Nephron progenitor cell (in vitro differentiated cells): ENCODE measurements around the gene IGSF6.
A peak's percentile ranks its signal among the peaks of the same experiment; 100 is the strongest.
"Not testable (repeated sequence)": the region's sequence is repeated elsewhere in the genome, so short reads cannot be mapped to it uniquely, and the experiment has no call there.

Experiments used
- DNase-seq: peaks from one replicate; pipeline ENCODE4 v3.0.0; 2021
- H3K27ac Mint-ChIP-seq: 2 replicates; pipeline ENCODE4 v1.8.0; 2021; ENCODE audit warnings: mild to moderate bottlenecking, moderate library complexity, mixed read lengths
- H3K27me3 Mint-ChIP-seq: 2 replicates; pipeline ENCODE4 v1.8.0; 2021; ENCODE audit warnings: mild to moderate bottlenecking, low read depth, mixed read lengths; ENCODE audit not compliant: poor library complexity
- H3K36me3 Mint-ChIP-seq: 2 replicates; pipeline ENCODE4 v1.8.0; 2021; ENCODE audit warnings: low read depth, mixed read lengths
- H3K4me1 Mint-ChIP-seq: 2 replicates; pipeline ENCODE4 v1.8.0; 2021; ENCODE audit warnings: mixed read lengths
- H3K4me3 Mint-ChIP-seq: 2 replicates; pipeline ENCODE4 v1.8.0; 2021; ENCODE audit warnings: mild to moderate bottlenecking, moderate library complexity, mixed read lengths
- H3K9me3 Mint-ChIP-seq: 2 replicates; pipeline ENCODE4 v1.8.0; 2021; ENCODE audit warnings: mild to moderate bottlenecking, moderate library complexity, mixed read lengths
- TF ChIP-seq, protein P1 (sequence below): fragments of 200-600 bp; sonication (generic); IDR thresholded peaks from 2 replicates; pipeline ENCODE4 v1.5.0; 2021; ENCODE audit warnings: antibody characterized with exemption

Gene IGSF6

DNA sequence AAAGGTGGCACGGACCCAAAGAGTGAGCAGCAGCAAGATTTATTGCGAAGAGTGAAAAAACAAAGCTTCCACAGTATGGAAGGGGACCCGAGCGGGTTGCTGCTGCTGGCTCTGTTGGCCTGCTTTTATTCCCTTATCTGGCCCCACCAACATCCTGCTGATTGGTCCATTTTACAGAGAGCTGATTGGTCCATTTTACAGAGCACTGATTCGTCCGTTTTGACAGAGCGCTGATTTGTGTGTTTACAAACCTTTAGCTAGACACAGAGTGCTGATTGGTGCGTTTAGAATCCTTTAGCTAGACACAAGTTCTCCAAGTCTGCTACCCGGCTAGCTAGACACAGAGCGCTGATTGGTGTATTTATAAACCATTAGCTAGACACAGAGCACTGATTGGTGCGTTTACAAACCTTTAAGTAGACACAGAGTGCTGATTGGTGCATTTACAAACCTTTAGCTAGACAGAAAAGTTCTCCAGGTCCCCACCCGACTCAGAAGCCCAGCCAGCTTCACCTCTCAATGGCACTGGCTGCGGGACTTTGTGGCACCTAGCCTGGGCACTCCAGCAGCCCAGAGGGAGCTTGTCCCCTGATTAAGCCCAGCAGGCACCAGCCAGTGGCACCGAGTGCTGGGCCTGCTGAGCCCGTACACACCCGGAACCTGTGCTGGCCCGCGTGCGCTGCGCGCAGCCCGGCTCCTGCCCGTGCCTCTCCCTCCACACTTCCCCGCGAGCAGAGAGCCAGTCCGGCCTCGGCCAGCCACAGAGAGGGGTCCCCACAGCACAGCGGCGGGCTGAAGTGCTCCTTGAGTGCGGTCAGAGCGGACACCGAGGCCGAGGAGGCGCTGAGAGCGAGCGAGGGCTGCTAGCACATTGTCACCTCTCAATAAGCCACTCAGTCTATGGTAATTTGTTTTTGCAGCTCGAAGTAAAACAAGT is 15.1 kb downstream of the IGSF6 start:
- Mint-ChIP-seq H3K36me3 (peaks cover 43% of the 10 kb centered on the region), H3K27me3 (no peaks in the 10 kb centered on the region), H3K4me3 (no peak overlapping the region), H3K27ac (peak overlapping the region; percentile 84), H3K9me3 (no peaks in the 10 kb centered on the region), H3K4me1 (peaks cover 30% of the 10 kb centered on the region)
- DNase-seq: no peak
- TF ChIP-seq, protein P1, sequence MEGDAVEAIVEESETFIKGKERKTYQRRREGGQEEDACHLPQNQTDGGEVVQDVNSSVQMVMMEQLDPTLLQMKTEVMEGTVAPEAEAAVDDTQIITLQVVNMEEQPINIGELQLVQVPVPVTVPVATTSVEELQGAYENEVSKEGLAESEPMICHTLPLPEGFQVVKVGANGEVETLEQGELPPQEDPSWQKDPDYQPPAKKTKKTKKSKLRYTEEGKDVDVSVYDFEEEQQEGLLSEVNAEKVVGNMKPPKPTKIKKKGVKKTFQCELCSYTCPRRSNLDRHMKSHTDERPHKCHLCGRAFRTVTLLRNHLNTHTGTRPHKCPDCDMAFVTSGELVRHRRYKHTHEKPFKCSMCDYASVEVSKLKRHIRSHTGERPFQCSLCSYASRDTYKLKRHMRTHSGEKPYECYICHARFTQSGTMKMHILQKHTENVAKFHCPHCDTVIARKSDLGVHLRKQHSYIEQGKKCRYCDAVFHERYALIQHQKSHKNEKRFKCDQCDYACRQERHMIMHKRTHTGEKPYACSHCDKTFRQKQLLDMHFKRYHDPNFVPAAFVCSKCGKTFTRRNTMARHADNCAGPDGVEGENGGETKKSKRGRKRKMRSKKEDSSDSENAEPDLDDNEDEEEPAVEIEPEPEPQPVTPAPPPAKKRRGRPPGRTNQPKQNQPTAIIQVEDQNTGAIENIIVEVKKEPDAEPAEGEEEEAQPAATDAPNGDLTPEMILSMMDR: no peak

DNA sequence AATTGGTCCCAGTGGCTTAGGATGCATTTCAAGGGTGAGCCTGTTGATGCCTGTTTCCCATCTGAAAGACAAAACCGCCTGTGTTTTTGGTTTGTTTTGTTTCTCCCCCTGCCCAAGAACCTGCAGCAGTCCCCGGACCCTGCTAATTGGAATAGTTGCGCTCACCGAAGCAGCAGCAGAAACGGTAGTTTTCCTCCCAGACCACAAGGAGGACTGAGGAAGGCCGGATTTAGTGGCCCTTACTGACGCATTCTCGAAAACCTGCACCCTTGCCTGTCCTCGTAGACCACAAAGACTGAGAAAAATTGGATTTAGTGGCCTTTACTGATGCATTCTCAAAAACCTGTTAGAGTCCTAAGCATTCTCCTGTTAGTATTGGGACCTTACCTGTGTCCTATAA is 16.7 kb downstream of the IGSF6 start:
- not testable (repeated sequence) for H3K27me3 Mint-ChIP-seq, H3K9me3 Mint-ChIP-seq, H3K4me3 Mint-ChIP-seq, DNase-seq
- H3K36me3 Mint-ChIP-seq: peaks cover 56% of the 10 kb centered on the region
- H3K27ac Mint-ChIP-seq: peak overlapping the region; percentile 48
- H3K4me1 Mint-ChIP-seq: peaks cover 30% of the 10 kb centered on the region

DNA sequence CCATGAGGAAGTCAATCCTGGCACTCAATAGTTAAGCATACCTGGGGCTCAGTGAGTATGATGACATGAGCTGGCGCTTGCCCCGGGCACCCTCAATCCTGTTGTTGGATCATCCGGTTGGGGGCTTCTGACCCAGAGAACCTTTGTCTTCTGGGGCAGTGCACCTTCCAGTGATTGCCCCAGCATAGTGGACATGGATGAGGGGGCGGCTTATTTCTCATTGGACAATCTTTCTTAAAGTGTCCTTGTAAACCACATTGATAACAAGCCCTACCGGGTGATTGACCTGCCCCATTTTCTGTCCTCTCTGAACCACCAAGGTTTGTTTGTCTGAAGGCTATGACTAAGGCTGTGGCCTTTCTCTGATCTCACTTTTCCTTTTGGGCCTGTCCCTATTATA is 18.2 kb downstream of the IGSF6 start:
- H3K4me1 Mint-ChIP-seq: peaks cover 30% of the 10 kb centered on the region
- no peak overlapping the region for H3K4me3 Mint-ChIP-seq
- H3K27ac Mint-ChIP-seq: peak overlapping the region; percentile 57
- peaks cover 6% of the 10 kb centered on the region for H3K9me3 Mint-ChIP-seq
- TF ChIP-seq, protein P1: no peak
- no peak for DNase-seq
- H3K27me3 Mint-ChIP-seq: no peaks in the 10 kb centered on the region
- H3K36me3 Mint-ChIP-seq: peaks cover 69% of the 10 kb centered on the region

DNA sequence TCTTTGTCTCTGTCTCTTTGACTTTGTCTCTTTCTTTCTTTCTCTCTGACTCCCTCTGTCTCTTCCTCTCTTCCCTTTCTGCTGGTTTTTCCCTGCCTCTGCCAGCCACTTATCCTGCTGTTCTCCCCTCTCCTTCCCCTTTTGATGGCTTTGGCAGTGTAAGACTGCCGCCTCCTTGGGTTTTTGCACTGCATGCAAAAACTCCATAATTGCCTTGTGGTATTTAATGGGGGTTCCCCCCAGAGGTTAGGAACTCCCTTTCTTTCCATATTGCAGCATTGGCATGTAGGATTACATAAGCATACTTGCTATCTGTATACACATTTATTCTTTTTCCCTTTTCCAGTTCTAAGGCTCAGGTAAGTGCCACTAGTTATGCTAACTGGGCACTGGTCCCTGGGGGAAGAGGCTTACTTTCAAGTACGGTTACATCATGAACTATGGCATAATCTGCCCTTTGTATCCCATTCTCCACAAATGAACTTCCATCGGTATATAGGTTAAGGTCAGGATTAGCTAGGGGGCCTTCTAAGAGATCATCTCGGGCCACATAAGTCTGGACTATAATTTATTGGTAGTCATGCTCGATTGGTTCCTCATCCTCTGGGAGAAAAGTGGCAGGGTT is 20.3 kb downstream of the IGSF6 start:
- peaks cover 32% of the 10 kb centered on the region for H3K4me1 Mint-ChIP-seq
- not testable (repeated sequence) for H3K4me3 Mint-ChIP-seq, H3K27me3 Mint-ChIP-seq, DNase-seq
- H3K36me3 Mint-ChIP-seq: peaks cover 86% of the 10 kb centered on the region
- H3K27ac Mint-ChIP-seq: peak overlapping the region; percentile 27
- peaks cover 27% of the 10 kb centered on the region for H3K9me3 Mint-ChIP-seq

DNA sequence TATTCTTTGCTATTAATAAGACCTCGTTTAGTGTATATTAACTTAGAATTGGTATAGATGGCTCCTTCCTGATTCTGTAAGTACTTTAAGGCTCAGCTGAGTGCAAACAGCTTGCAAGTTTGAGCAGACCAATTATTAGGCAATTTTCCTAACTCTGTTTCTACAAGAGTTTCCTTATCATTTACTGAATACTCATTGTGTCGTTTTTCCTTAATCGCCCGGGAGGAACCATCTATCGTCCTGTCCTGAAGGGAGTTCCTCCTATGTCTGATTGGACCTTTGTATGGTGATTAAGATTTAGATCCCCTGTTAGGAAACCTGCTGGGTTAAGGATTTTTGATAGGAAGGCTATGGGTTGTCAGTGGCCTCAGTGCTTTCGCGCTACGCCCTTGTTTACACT is 21.0 kb downstream of the IGSF6 start:
- Mint-ChIP-seq H3K9me3 (peaks cover 32% of the 10 kb centered on the region), H3K36me3 (peaks cover 87% of the 10 kb centered on the region), H3K27ac (peak overlapping the region; percentile 17), H3K4me1 (peaks cover 34% of the 10 kb centered on the region)
- DNase-seq, H3K4me3 Mint-ChIP-seq, H3K27me3 Mint-ChIP-seq: not testable (repeated sequence)

DNA sequence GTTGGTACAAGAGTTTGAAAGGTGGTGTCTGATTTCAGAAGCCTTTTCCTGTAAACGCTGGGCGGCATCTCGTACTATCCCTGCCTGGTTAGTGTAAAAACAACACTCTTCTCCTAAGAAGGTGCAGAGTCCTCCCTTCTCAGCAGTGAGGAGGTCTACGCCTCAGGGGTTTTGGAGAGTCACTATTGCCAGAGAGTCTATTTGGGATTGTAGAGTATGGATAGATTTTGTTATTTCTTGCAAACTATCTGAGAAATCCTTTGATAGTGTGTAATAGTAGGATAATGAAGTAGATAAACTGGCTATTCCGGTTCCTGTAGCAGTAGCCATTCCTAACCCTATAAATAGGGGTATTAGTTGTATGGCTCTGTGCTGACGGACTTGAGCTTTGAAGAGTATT is 21.5 kb downstream of the IGSF6 start:
- not testable (repeated sequence) for H3K4me3 Mint-ChIP-seq, H3K27ac Mint-ChIP-seq, H3K27me3 Mint-ChIP-seq, DNase-seq
- H3K4me1 Mint-ChIP-seq: peaks cover 32% of the 10 kb centered on the region
- peaks cover 87% of the 10 kb centered on the region for H3K36me3 Mint-ChIP-seq
- H3K9me3 Mint-ChIP-seq: peaks cover 32% of the 10 kb centered on the region

DNA sequence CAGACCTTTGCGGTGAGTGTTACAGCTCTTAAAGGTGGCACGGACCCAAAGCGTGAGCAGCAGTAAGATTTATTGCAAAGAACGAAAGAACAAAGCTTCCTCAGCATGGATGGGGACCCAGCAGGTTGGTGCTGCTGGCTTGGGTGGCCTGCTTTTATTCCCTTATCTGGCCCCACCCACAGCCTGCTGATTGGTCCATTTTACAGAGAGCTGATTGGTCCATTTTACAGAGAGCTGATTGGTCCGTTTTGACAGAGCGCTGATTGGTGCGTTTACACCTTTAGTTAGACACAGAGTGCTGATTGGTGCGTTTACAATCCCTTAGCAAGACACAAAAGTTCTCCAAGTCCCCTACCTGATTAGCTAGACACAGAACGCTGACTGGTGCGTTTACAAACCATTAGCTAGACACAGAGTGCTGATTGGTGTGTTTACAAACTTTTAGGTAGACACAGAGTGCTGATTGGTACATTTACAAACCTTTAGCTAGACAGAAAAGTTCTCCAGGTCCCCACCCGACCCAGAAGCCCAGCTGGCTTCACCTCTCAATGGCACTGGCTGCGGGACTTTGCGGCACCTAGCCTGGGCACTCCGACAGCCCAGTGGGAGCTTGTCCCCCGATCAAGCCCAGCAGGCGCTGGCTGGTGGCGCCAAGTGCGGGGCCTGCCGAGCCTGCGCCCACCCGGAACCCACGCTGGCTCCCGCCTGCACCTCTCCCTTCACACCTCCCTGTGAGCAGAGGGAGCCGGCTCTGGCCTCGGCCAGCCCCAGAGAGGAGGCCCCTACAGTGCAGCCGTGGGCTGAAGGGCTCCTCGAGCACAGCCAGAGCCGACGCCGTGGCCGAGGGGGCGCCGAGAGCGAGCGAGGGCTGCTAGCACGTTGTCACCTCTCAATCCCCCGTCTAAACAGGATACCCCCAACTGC is 22.5 kb downstream of the IGSF6 start:
- H3K36me3 Mint-ChIP-seq: peaks cover 87% of the 10 kb centered on the region
- not testable (repeated sequence) for H3K4me3 Mint-ChIP-seq, H3K27me3 Mint-ChIP-seq

DNA sequence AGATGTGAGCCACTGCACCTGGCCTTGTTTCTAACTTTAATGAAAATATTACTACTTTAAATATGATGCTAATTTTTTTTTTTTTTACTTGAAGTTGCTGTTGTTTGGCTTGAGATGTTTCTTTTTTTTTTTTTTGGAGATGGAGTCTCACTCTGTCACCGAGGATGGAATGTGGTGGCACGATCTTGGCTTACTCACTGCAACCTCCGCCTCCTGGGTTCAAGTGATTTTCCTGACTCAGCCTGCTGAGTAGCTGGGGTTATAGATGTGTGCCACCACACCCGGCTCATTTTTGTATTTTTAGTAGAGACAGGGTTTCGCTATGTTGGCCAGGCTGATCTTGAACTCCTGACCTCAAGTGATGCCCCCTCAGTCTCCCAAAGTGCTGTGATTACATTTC is 23.6 kb downstream of the IGSF6 start:
- TF ChIP-seq, protein P1: no peak
- Mint-ChIP-seq H3K4me3 (no peak overlapping the region), H3K27ac (no peak overlapping the region), H3K9me3 (peaks cover 32% of the 10 kb centered on the region), H3K36me3 (peaks cover 89% of the 10 kb centered on the region), H3K4me1 (peaks cover 15% of the 10 kb centered on the region), H3K27me3 (no peaks in the 10 kb centered on the region)
- no peak for DNase-seq

More for the DNA sequence above, 22.5 kb downstream of the IGSF6 start:
- Mint-ChIP-seq H3K4me1 (peaks cover 22% of the 10 kb centered on the region), H3K9me3 (peaks cover 32% of the 10 kb centered on the region)
- H3K27ac Mint-ChIP-seq, DNase-seq: not testable (repeated sequence)
